ENCODE data around the gene PSME1.

PSME1 gene

DNA sequence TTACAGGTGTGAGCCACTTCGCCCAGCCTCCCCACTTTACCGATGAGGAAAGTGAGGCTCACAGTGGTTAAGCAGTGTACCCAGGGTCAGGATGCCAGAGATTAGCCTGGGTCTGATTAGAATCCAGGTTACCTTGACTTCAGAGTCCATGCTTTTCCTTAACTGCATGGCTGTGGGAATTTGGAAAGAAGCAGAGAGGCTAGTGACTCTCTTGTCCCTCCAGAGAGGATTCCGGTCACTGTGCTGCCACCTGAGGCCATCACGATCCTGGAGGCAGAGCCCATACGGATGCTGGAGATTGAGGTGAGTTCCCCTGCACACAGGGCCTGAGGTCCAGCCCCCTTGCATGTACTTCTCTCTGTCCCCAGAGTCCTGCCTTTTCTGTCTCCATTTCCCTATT is 40.6 kb downstream of the PSME1 start:
- no peak for DNase-seq (ENCODE audit: low spot score)

GRCh38 chr14:24177041-24177825 is 41.2 kb downstream of the PSME1 start:
- no peak for DNase-seq (ENCODE audit: low spot score)

GRCh38 chr14:24177891-24178290 is 41.9 kb downstream of the PSME1 start:
- no peak for DNase-seq (ENCODE audit: low spot score)

- DNase-seq (ENCODE audit: low spot score) = no peak
Measured at GRCh38 chr14:24178399-24179178, 42.6 kb downstream of the PSME1 start.

- DNase-seq (ENCODE audit: low spot score) = no peak
Measured at GRCh38 chr14:24179294-24179960, 43.4 kb downstream of the PSME1 start.

GRCh38 chr14:24179961-24180796 is 44.2 kb downstream of the PSME1 start:
- DNase-seq (ENCODE audit: low spot score) = peak; percentile 60

DNA sequence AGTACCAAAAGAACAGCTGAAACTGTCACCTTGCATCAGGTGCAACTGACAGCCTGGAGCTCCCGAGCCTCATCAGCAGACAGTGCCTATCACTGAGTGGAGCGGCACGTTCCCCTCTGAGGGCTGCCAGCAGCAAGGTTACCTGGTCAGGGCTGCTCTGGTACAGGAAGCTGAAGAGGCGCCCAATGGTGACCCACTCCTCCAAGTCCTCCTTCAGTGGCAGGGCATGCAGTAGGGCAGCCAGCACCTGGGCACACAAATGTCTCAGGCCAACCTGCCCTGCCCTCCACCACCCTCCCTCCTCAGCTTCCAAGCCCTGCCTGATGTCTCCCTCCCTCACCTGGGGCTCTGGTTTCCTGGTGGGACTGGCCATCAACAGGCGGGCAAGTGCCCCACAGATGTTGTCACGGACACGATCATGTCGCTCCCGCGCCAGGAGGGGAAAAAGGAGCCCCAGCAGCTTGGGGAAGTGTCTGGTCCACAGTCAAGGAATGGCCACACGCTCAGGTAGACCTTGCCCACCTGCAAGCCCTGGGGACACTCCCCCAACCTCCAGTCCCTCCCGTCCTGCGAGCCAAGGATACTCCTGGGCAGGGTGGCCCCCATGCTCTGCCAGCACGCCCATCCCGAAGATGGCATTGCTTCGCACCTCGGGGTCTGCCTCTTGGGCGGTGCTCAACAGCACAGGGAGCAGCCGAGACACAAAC is 45.5 kb downstream of the PSME1 start:
- no peak for DNase-seq (ENCODE audit: low spot score)

- DNase-seq (ENCODE audit: low spot score) = no peak
Measured at GRCh38 chr14:24182110-24182882, 46.3 kb downstream of the PSME1 start.

- no peak for DNase-seq (ENCODE audit: low spot score)
Measured at GRCh38 chr14:24183014-24183481, 47.1 kb downstream of the PSME1 start.

- no peak for DNase-seq (ENCODE audit: low spot score)
Measured at GRCh38 chr14:24184104-24184970, 48.3 kb downstream of the PSME1 start.

- no peak for DNase-seq (ENCODE audit: low spot score)
Measured at GRCh38 chr14:24185026-24185425, 49.0 kb downstream of the PSME1 start.

GRCh38 chr14:24185741-24186140 is 49.7 kb downstream of the PSME1 start:
- DNase-seq (ENCODE audit: low spot score) = no peak

- no peak for DNase-seq (ENCODE audit: low spot score)
Measured at GRCh38 chr14:24186831-24187538, 51.0 kb downstream of the PSME1 start.

GRCh38 chr14:24187539-24187915 is 51.5 kb downstream of the PSME1 start:
- no peak for DNase-seq (ENCODE audit: low spot score)

All from kidney capillary endothelial cell (primary cell).